NCI-H1105 treated with DMSO at 0.1 percent for 48 hours (cell line): ENCODE results near the gene OR7A10.

ENCODE experiments used
- DNase-seq: peaks from one replicate; lab custom pipeline; 2025; lab: John Stamatoyannopoulos, UW

OR7A10 gene

GRCh38 chr19:14848822-14849221, at the start of gene OR7A10:
TSS of gene OR7A10 (minus strand) at chr19:14848922. CDS start at chr19:14841877, 7,045 bp downstream.
- no peak for DNase-seq

GRCh38 chr19:14890643-14891379, 42.1 kb upstream of the OR7A10 start:
- no peak for DNase-seq

GRCh38 chr19:14889994-14890642, 41.4 kb upstream of the OR7A10 start:
- no peak for DNase-seq

- DNase-seq = no peak
Measured at GRCh38 chr19:14886032-14886431, 37.3 kb upstream of the OR7A10 start, which contains the start of gene OR7A17. TSS of gene OR7A17 (minus strand) at chr19:14886132. CDS start at chr19:14881355, 4,777 bp downstream.

GRCh38 chr19:14871619-14872230, 23.0 kb upstream of the OR7A10 start:
- DNase-seq = no peak

- no peak for DNase-seq
Measured at GRCh38 chr19:14868497-14868896, 19.8 kb upstream of the OR7A10 start.

GRCh38 chr19:14843578-14843977, 5.1 kb downstream of the OR7A10 start:
- no peak for DNase-seq

- DNase-seq = no peak
Measured at GRCh38 chr19:14843169-14843568, 5.6 kb downstream of the OR7A10 start.

- no peak for DNase-seq
Measured at GRCh38 chr19:14840206-14840605, 8.5 kb downstream of the OR7A10 start.

- DNase-seq = no peak
Measured at GRCh38 chr19:14837391-14837790, 11.3 kb downstream of the OR7A10 start.

- DNase-seq = no peak
Measured at GRCh38 chr19:14835011-14835410, 13.7 kb downstream of the OR7A10 start, which contains the start of the genes OR7A5 and OR7C1. TSS of gene OR7A5 (minus strand) at chr19:14835185. CDS start at chr19:14828241, 6,944 bp downstream. TSS of gene OR7C1 (minus strand) at chr19:14835185. CDS start at chr19:14800136, 35,049 bp downstream.

GRCh38 chr19:14830702-14831101, 18.0 kb downstream of the OR7A10 start:
- no peak for DNase-seq

GRCh38 chr19:14826006-14826405, 22.7 kb downstream of the OR7A10 start:
- DNase-seq = no peak

- DNase-seq = no peak
Measured at GRCh38 chr19:14821937-14822336, 26.8 kb downstream of the OR7A10 start.

GRCh38 chr19:14818588-14818987, 30.1 kb downstream of the OR7A10 start:
- DNase-seq = no peak

GRCh38 chr19:14817052-14817451, 31.7 kb downstream of the OR7A10 start:
- DNase-seq = no peak

GRCh38 chr19:14814982-14815652, 33.6 kb downstream of the OR7A10 start:
- no peak for DNase-seq

GRCh38 chr19:14809272-14810057, 39.3 kb downstream of the OR7A10 start:
- DNase-seq = no peak

- DNase-seq = no peak
Measured at GRCh38 chr19:14804765-14805164, 44.0 kb downstream of the OR7A10 start.

GRCh38 chr19:14798760-14799159, 50.0 kb downstream of the OR7A10 start:
- no peak for DNase-seq

GRCh38 chr19:14796021-14796420, 52.7 kb downstream of the OR7A10 start:
- DNase-seq = no peak
